K562 (cell line): ENCODE results near the gene SLMAP. TPM values are rescaled to one million over a fixed set of nuclear protein-coding genes. Genes with fewer than 3 reads are reported as not detected.
A peak's percentile ranks its signal among the peaks of the same experiment; 100 is the strongest.

Experiments
- C11orf30 ChIP-seq: fragments of 450-650 bp; IDR thresholded peaks from 2 replicates; pipeline ENCODE4 v1.6.1; 2016; ENCODE audit warnings: low read depth, mild to moderate bottlenecking
- CREB3 ChIP-seq: fragments of 450-650 bp; conservative IDR thresholded peaks from 2 replicates; pipeline ENCODE4 v1.6.1; 2016; ENCODE audit warnings: missing genetic modification characterization, low read depth, mild to moderate bottlenecking, missing compliant biosample characterization, moderate library complexity
- DMBX1 ChIP-seq: fragments of 250-450 bp; sonication (Bioruptor Pico); IDR thresholded peaks from 2 replicates; pipeline ENCODE4 v1.8.0; 2022; ENCODE audit warnings: inconsistent platforms, mild to moderate bottlenecking, moderate library complexity, borderline replicate concordance
- FOXK1 ChIP-seq: sonication (generic); formaldehyde crosslinking; IDR thresholded peaks from 2 replicates; pipeline ENCODE4 v1.8.0; 2022; ENCODE audit warnings: missing genetic modification reagents, mild to moderate bottlenecking, borderline replicate concordance
- MCM2 ChIP-seq: fragments of 450-650 bp; IDR thresholded peaks from 2 replicates; pipeline ENCODE4 v1.6.1; 2017; ENCODE audit warnings: low read depth, mild to moderate bottlenecking
- MTA1 ChIP-seq: fragments of 450-650 bp; IDR thresholded peaks from 2 replicates; pipeline ENCODE4 v1.6.1; 2017; ENCODE audit warnings: borderline replicate concordance
- NR4A1 ChIP-seq, 2 experiments: fragments of 250-450 bp in 1 of 2; fragments of 450-650 bp in 1 of 2; sonication (Bioruptor Pico) in 1 of 2; IDR thresholded peaks; 2 replicates each; pipeline versions ENCODE4 v1.4.0 to v1.6.1; 2016 to 2020; ENCODE audit warnings: mild to moderate bottlenecking in 2 of 2, missing compliant biosample characterization in 1 of 2, missing genetic modification characterization in 1 of 2, moderate library complexity in 1 of 2
- REST ChIP-seq, 2 experiments: fragments of 450-650 bp; formaldehyde crosslinking in 1 of 2; IDR thresholded peaks; 2 replicates each; pipeline versions ENCODE4 v1.4.0 to v1.6.1; 2014 to 2020; ENCODE audit warnings: mild to moderate bottlenecking in 2 of 2, borderline replicate concordance in 1 of 2, low read depth in 1 of 2
- RFX1 ChIP-seq: fragments of 450-650 bp; IDR thresholded peaks from 2 replicates; pipeline ENCODE4 v1.6.1; 2016; ENCODE audit warnings: mild to moderate bottlenecking, moderate library complexity
- SIX5 ChIP-seq, 2 experiments: IDR thresholded peaks; 2 replicates each; pipeline ENCODE4 v1.6.1; 2011; ENCODE audit warnings: low read length in 2 of 2, borderline replicate concordance in 1 of 2, low read depth in 1 of 2, mild to moderate bottlenecking in 1 of 2, moderate library complexity in 1 of 2; ENCODE audit not compliant: insufficient read depth in 1 of 2
- TAF9B ChIP-seq: fragments of 450-650 bp; IDR thresholded peaks from 2 replicates; pipeline ENCODE4 v1.6.1; 2018; ENCODE audit warnings: mild to moderate bottlenecking; ENCODE audit not compliant: partially characterized antibody
- ZBTB33 ChIP-seq: sonication (generic); formaldehyde crosslinking; IDR thresholded peaks from 2 replicates; pipeline ENCODE4 v1.8.1; 2023; ENCODE audit warnings: mild to moderate bottlenecking, missing genetic modification reagents
- ZNF23 ChIP-seq: fragments of 250-450 bp; sonication (Bioruptor Pico); IDR thresholded peaks from 2 replicates; pipeline ENCODE4 v1.4.0; 2020; ENCODE audit warnings: mild to moderate bottlenecking
- ZNF778 ChIP-seq: fragments of 450-650 bp; formaldehyde crosslinking; IDR thresholded peaks from 2 replicates; pipeline ENCODE4 v1.4.0; 2020; ENCODE audit warnings: mild to moderate bottlenecking, moderate library complexity
- polyA plus RNA-seq, 8 experiments: library from polyadenylated mRNA; depleted of rRNA in 4 of 8; stranded (reverse) in 5 of 8; unstranded in 3 of 8; fragments of >200 nt; fragmentation: Nextera tagmentation in 2 of 8; fragmentation: Illumina TruSeq in 1 of 8; extraction: Ambion mirVana in 2 of 8; extraction: Trizol in 1 of 8; gene quantifications; 2 replicates each; pipeline versions ENCODE4 v1.2.1 to v1.2.3, GENCODE V29; 2011 to 2014; ENCODE audit warnings: inconsistent platforms in 1 of 8, missing spikeins in 1 of 8
- total RNA-seq, 7 experiments: library from RNA; depleted of rRNA in 6 of 7; stranded (reverse); fragments of >200 nt in 6 of 7; fragmentation: Illumina TruSeq in 2 of 7; extraction: Trizol in 2 of 7; gene quantifications; 2 replicates each; pipeline versions ENCODE4 v1.2.1 to v1.2.3, GENCODE V29; 2011 to 2021; ENCODE audit warnings: low replicate concordance in 1 of 7

SLMAP gene
- total and polyA plus RNA-seq, 9 of the 15 experiments (the other 6 are each of a cell fraction or from before 2014, with no cell fraction given), result 12.1 to 50.7 (median 28.3) TPM

- peak; percentile 96 for TF ChIP-seq REST (IDR thresholded peaks at IDR 0.05; ENCODE audit: borderline replicate concordance)
- TF ChIP-seq REST (CRISPR knock-in tag; IDR thresholded peaks at IDR 0.05; ENCODE audit: low read depth), result peak; percentile 89
- no peak for TF ChIP-seq MCM2
- TF ChIP-seq CREB3 (tag), result no peak
- TF ChIP-seq NR4A1 (CRISPR knock-in tag; IDR thresholded peaks at IDR 0.05), result no peak
- no peak for TF ChIP-seq NR4A1 (tag; IDR thresholded peaks at IDR 0.05)
- TF ChIP-seq SIX5 (IDR thresholded peaks at IDR 0.05; ENCODE audit: borderline replicate concordance in 1 of 2, insufficient read depth in 1 of 2, low read depth in 1 of 2, low read length in 2 of 2), result no peak
- TF ChIP-seq TAF9B, result no peak
- TF ChIP-seq MTA1, result peak; percentile 34; the same call in 1 of the 2 replicates
- no peak for TF ChIP-seq ZNF778 (CRISPR knock-in tag)
- no peak for TF ChIP-seq RFX1
- TF ChIP-seq DMBX1 (CRISPR knock-in tag), result no peak
- no peak for TF ChIP-seq FOXK1 (CRISPR knock-in tag)
- TF ChIP-seq C11orf30, result peak; percentile 87
- no peak for TF ChIP-seq ZNF23
- TF ChIP-seq ZBTB33 (CRISPR knock-in tag), result no peak
Measured at GRCh38 chr3:57805674-57806073, 49.6 kb downstream of the SLMAP start (continued).
